Nephron (organoid): ENCODE data around the gene IDE.

ENCODE experiments used
- H3K27ac Mint-ChIP-seq, 3 experiments: 2 replicates each; pipeline ENCODE4 v1.8.0; 2020; ENCODE audit warnings: mixed read lengths in 3 of 3, mild to moderate bottlenecking in 2 of 3, moderate library complexity in 1 of 3
- H3K27me3 Mint-ChIP-seq: 2 replicates; pipeline ENCODE4 v1.8.0; 2021; ENCODE audit warnings: low read depth, mild to moderate bottlenecking, moderate library complexity, mixed read lengths
- H3K36me3 Mint-ChIP-seq: 2 replicates; pipeline ENCODE4 v1.8.0; 2020; ENCODE audit warnings: low read depth, mixed read lengths
- H3K4me1 Mint-ChIP-seq: 2 replicates; pipeline ENCODE4 v1.8.0; 2020; ENCODE audit warnings: mixed read lengths
- H3K4me3 Mint-ChIP-seq, 3 experiments: 2 replicates each; pipeline ENCODE4 v1.8.0; 2020; ENCODE audit warnings: mild to moderate bottlenecking in 3 of 3, mixed read lengths in 3 of 3, moderate library complexity in 2 of 3
- H3K9me3 Mint-ChIP-seq: 2 replicates; pipeline ENCODE4 v1.8.0; 2020; ENCODE audit warnings: mixed read lengths
- TF ChIP-seq, protein P1 (sequence below), 3 experiments: fragments of 200-600 bp; sonication (generic); IDR thresholded peaks; one replicate each; pipeline ENCODE4 v1.5.0; 2021; ENCODE audit warnings: antibody characterized with exemption in 3 of 3; ENCODE audit not compliant: unreplicated experiment in 3 of 3

The IDE gene

DNA sequence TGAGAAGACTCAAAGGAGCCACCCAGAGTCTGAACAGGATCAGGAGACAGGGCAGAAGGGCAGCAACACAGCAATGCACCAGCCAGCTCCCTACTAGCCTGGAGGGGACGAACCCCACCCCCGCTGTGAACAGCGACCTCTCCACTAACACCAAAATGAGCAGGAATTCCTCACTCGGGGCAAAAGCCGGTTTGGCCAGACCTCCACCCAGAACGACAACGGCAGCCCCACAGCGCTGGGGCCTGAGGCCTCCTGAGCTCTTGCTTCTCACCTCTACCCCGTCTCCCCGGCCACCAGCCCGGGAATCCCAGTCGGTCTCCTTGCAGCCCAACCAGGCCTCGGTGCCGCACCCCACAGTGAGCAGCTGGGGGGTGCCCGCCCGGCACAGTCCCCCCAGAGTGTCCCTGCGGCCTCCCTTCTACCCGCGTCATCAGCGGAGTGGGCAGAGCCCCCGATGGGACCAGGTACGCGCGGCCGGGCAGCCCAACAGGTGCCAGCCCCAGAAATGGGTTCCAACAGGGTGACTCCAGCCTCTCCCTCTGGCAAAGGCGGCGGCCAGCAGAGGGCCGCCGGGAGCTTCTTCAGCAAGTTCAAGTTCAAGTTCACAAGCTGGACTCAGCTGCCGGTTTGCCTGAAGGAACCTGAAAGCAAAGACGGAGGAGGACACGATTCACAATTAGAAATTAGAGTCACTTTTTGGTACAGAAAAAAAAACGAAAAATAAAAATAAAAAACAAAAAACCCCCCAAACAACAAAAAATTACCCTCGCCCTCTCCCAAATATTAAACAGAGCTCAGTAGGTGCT lies 153.9 kb downstream of the IDE start:
- H3K4me1 Mint-ChIP-seq: no peaks in the 10 kb centered on the region
- H3K27me3 Mint-ChIP-seq: no peaks in the 10 kb centered on the region
- peaks cover 14% of the 10 kb centered on the region for H3K9me3 Mint-ChIP-seq
- no peak overlapping the region for H3K4me3 Mint-ChIP-seq
- TF ChIP-seq, protein P1, sequence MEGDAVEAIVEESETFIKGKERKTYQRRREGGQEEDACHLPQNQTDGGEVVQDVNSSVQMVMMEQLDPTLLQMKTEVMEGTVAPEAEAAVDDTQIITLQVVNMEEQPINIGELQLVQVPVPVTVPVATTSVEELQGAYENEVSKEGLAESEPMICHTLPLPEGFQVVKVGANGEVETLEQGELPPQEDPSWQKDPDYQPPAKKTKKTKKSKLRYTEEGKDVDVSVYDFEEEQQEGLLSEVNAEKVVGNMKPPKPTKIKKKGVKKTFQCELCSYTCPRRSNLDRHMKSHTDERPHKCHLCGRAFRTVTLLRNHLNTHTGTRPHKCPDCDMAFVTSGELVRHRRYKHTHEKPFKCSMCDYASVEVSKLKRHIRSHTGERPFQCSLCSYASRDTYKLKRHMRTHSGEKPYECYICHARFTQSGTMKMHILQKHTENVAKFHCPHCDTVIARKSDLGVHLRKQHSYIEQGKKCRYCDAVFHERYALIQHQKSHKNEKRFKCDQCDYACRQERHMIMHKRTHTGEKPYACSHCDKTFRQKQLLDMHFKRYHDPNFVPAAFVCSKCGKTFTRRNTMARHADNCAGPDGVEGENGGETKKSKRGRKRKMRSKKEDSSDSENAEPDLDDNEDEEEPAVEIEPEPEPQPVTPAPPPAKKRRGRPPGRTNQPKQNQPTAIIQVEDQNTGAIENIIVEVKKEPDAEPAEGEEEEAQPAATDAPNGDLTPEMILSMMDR (IDR thresholded peaks at IDR 0.05; ENCODE audit: unreplicated experiment in 3 of 3): no peak
- no peaks in the 10 kb centered on the region for H3K36me3 Mint-ChIP-seq
- H3K27ac Mint-ChIP-seq: no peak overlapping the region

- TF ChIP-seq, protein P1 (IDR thresholded peaks at IDR 0.05; ENCODE audit: unreplicated experiment in 3 of 3): no peak
- H3K27me3 Mint-ChIP-seq: no peaks in the 10 kb centered on the region
- no peaks in the 10 kb centered on the region for H3K36me3 Mint-ChIP-seq
- H3K27ac Mint-ChIP-seq: no peak overlapping the region
- H3K4me1 Mint-ChIP-seq: no peaks in the 10 kb centered on the region
- peaks cover 11% of the 10 kb centered on the region for H3K9me3 Mint-ChIP-seq
- no peak overlapping the region for H3K4me3 Mint-ChIP-seq
These were observed 155.0 kb downstream of the IDE start for GRCh38 chr10:92418891-92419290.

GRCh38 chr10:92418221-92418620 lies 155.7 kb downstream of the IDE start:
- Mint-ChIP-seq H3K27ac (no peak overlapping the region), H3K4me1 (no peaks in the 10 kb centered on the region), H3K4me3 (no peak overlapping the region), H3K27me3 (no peaks in the 10 kb centered on the region), H3K9me3 (peaks cover 10% of the 10 kb centered on the region), H3K36me3 (no peaks in the 10 kb centered on the region)
- TF ChIP-seq, protein P1 (IDR thresholded peaks at IDR 0.05; ENCODE audit: unreplicated experiment in 3 of 3): no peak

DNA sequence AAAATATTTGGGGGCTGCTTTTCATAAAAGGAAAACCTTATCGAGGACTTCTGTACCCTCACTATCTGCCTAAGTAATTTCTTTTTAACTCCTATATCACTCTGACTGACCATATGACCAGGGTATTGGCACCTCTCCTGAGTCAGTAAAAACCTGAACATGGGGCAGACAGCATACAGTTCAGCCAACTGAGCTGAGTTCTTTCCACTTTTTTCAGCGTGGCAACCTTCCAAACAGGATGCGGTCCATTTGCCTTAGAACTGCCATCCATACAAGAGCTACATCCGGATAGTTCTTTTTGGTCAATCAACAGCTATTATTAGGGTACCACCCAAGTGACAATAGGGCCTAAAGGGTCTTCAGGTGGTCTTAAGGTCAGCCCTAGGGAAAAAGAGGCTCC lies 160.4 kb downstream of the IDE start:
- H3K9me3 Mint-ChIP-seq: no peaks in the 10 kb centered on the region
- no peaks in the 10 kb centered on the region for H3K36me3 Mint-ChIP-seq
- no peak overlapping the region for H3K27ac Mint-ChIP-seq
- H3K27me3 Mint-ChIP-seq: no peaks in the 10 kb centered on the region
- TF ChIP-seq, protein P1 (IDR thresholded peaks at IDR 0.05; ENCODE audit: unreplicated experiment in 3 of 3): no peak
- H3K4me1 Mint-ChIP-seq: no peaks in the 10 kb centered on the region
- no peak overlapping the region for H3K4me3 Mint-ChIP-seq

DNA sequence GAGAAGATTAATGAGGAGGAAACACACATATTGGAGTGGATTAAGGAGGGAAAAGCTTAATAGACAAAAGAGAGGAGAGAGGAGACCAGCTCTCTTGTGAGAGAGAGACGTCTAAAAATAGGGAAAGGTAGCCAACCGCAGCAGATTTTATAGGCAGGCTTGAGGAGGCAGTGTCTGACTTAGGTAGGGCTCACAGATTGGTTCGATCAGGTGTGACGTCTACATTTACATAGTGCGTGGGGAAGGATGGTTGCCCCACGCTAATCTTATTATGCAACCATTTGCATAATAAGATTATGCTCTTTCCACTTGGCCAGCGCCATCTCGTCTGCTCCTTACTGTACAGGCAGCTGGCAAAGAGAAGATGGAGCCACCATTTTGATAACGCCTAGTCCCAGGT lies 160.9 kb downstream of the IDE start:
- no peak overlapping the region for H3K27ac Mint-ChIP-seq
- H3K4me3 Mint-ChIP-seq: no peak overlapping the region
- H3K9me3 Mint-ChIP-seq: no peaks in the 10 kb centered on the region
- no peaks in the 10 kb centered on the region for H3K4me1 Mint-ChIP-seq
- no peaks in the 10 kb centered on the region for H3K36me3 Mint-ChIP-seq
- TF ChIP-seq, protein P1 (IDR thresholded peaks at IDR 0.05; ENCODE audit: unreplicated experiment in 3 of 3): no peak
- H3K27me3 Mint-ChIP-seq: no peaks in the 10 kb centered on the region

DNA sequence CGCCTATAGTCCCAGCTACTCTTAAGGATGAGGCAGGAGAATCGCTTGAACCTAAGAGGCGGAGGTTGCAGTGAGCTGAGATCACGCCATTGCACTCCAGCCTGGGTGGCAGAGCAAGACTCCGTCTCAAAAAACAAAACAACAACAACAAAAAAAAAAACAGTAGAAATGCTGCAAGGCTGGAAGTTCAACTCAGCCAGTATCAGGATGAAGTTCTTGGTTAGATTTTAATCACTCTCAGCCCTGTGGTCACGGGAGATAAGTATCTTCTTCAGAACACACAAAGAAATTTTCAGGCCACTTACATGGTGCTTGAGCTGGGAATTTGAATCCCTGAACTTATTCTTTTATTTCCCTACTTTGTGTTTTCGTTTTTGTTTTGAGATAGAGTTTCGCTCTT lies 162.5 kb downstream of the IDE start:
- Mint-ChIP-seq H3K36me3 (no peaks in the 10 kb centered on the region), H3K27ac (no peak overlapping the region), H3K9me3 (no peaks in the 10 kb centered on the region), H3K4me1 (no peaks in the 10 kb centered on the region), H3K27me3 (no peaks in the 10 kb centered on the region), H3K4me3 (no peak overlapping the region)
- TF ChIP-seq, protein P1 (IDR thresholded peaks at IDR 0.05; ENCODE audit: unreplicated experiment in 3 of 3): no peak
